ENCODE results near the gene SMO. TPM values are rescaled to one million over a fixed set of nuclear protein-coding genes. Genes with fewer than 3 reads are reported as not detected.

The SMO gene
- total and polyA plus RNA-seq, 8 donors, result 2.6 to 13.4 (median 4.3) TPM

DNA sequence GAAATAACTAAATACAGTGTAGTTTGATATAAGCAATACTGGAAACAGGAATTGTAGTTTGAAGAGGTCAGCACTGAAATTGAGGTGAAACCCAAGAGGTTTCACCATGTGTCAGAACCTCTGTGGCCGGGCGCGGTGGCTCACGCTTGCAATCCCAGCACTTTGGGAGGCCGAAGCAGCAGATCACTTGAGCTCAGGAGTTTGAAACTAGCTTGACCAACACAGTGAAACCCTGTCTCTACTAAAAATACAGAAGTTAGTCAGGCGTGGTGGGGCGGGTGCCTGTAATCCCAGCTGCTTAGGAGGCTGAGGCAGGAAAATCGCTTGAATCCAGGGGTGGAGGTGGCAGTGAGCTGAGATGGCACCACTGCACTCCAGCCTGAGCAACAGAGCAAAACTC, 50.1 kb downstream of the SMO start:
- H3K9me3 ChIP-seq, result no peaks in the 10 kb centered on the region
- intact Hi-C loops (cut with DNase I), result no loop called here
- no peak overlapping the region for H3K27ac ChIP-seq
- H3K4me3 ChIP-seq, result no peak overlapping the region
- WGBS, 2 donors, result 95 to 99% methylated on average over 8 of the region's 8 CpGs
- ATAC-seq, result no peak
- TF ChIP-seq, protein P1, sequence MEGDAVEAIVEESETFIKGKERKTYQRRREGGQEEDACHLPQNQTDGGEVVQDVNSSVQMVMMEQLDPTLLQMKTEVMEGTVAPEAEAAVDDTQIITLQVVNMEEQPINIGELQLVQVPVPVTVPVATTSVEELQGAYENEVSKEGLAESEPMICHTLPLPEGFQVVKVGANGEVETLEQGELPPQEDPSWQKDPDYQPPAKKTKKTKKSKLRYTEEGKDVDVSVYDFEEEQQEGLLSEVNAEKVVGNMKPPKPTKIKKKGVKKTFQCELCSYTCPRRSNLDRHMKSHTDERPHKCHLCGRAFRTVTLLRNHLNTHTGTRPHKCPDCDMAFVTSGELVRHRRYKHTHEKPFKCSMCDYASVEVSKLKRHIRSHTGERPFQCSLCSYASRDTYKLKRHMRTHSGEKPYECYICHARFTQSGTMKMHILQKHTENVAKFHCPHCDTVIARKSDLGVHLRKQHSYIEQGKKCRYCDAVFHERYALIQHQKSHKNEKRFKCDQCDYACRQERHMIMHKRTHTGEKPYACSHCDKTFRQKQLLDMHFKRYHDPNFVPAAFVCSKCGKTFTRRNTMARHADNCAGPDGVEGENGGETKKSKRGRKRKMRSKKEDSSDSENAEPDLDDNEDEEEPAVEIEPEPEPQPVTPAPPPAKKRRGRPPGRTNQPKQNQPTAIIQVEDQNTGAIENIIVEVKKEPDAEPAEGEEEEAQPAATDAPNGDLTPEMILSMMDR (IDR thresholded peaks at IDR 0.05), result no peak
- H3K36me3 ChIP-seq, result no peaks in the 10 kb centered on the region
- DNase-seq, result no peak
- FAIRE-seq, result no peak
- no peaks in the 10 kb centered on the region for H3K27me3 ChIP-seq
- no peaks in the 10 kb centered on the region for H3K4me1 ChIP-seq

DNA sequence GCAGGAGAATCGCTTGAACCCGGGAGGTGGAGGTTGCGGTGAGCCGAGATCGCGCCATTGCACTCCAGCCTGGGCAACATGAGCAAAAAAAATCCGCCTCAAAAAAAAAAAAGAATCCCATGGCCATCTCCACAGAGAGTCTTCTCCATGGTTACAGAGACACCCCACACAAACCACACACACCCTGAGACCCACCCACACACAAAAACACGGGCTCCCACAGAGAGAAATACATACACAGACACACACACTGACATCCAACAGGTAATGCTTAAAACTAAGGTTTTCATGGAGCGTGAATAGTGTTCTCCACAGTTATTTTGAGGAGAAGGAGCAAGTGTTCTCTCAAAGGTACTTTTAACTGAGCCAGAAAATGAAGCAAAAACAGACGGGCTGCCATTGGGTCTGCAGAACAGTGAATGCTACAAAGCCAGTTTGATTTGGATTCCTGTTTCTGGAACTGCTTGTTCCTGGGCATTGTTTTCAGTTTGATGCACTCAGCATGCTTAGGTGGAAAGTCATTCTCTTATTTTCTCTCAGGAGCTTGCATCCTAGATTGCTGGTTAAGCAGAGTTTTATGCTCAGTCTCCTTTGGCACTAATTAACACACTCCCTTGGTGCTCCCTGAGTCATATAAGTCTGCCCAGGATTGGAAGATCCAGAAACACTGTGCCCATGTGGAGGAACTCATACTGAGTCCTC, 51.8 kb downstream of the SMO start:
- Histone ChIP-seq H3K4me1 (no peaks in the 10 kb centered on the region), H3K9me3 (no peaks in the 10 kb centered on the region), H3K27me3 (no peaks in the 10 kb centered on the region), H3K4me3 (no peak overlapping the region), H3K36me3 (no peaks in the 10 kb centered on the region), H3K27ac (no peak overlapping the region)
- intact Hi-C loops (cut with DNase I), result no loop called here
- no peak for ATAC-seq
- no peak for DNase-seq
- 91 to 92% methylated on average over 10 of the region's 10 CpGs for WGBS, 2 donors
- TF ChIP-seq, protein P1 (IDR thresholded peaks at IDR 0.05), result no peak
- FAIRE-seq, result no peak

DNA sequence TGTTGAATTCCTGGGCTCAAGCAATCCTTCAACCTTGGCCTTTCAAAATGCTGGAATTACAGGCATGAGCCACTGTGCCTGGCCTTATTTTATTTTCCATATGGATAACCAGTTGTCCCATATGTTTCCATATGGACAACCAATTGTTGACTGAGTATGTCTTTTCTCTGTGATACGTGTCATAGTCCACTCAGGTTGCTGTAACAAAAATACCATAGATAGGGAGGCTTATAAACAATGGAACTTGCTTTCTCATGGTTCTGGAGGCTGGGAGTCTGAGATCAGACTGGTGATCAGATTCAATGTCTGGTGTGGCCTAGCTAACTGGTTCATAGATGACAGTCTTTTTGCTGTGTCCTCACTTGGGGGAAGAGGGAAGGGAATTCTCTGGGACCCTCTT, 55.8 kb downstream of the SMO start:
- Histone ChIP-seq H3K4me3 (no peak overlapping the region), H3K27ac (no peak overlapping the region), H3K4me1 (no peaks in the 10 kb centered on the region), H3K36me3 (no peaks in the 10 kb centered on the region), H3K27me3 (no peaks in the 10 kb centered on the region), H3K9me3 (no peaks in the 10 kb centered on the region)
- TF ChIP-seq, protein P1 (IDR thresholded peaks at IDR 0.05), result no peak
- WGBS, 2 donors, result 96 to 100% methylated on average over 1 of the region's 1 CpG
- intact Hi-C loops (cut with DNase I), result no loop called here
- DNase-seq, result no peak
- no peak for ATAC-seq
- FAIRE-seq, result no peak

DNA sequence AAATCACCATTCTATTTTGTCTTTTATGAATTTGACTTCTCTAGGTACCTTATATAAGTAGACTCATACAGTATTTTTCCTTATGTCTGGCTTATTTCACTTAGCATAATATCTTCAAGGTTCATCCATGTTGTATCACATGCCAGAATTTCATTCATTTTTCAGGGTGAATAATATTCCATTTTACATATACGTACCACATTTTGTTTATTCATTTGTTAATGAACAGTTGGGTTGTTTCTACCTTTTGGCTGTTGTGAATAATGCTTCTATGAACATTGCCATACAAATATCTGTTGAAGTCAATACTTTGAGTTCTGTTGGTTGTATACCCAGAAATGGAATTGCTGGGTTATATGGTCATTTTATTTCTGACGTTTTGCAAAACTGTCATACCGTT, 57.1 kb downstream of the SMO start:
- no peak for FAIRE-seq
- TF ChIP-seq, protein P1 (IDR thresholded peaks at IDR 0.05), result no peak
- no peak overlapping the region for H3K27ac ChIP-seq
- no peaks in the 10 kb centered on the region for H3K36me3 ChIP-seq
- DNase-seq, result no peak
- H3K9me3 ChIP-seq, result no peaks in the 10 kb centered on the region
- ATAC-seq, result no peak
- no peak overlapping the region for H3K4me3 ChIP-seq
- H3K27me3 ChIP-seq, result no peaks in the 10 kb centered on the region
- no peaks in the 10 kb centered on the region for H3K4me1 ChIP-seq
- intact Hi-C loops (cut with DNase I), result no loop called here
- WGBS, 2 donors, result 87 to 99% methylated on average over 3 of the region's 3 CpGs

DNA sequence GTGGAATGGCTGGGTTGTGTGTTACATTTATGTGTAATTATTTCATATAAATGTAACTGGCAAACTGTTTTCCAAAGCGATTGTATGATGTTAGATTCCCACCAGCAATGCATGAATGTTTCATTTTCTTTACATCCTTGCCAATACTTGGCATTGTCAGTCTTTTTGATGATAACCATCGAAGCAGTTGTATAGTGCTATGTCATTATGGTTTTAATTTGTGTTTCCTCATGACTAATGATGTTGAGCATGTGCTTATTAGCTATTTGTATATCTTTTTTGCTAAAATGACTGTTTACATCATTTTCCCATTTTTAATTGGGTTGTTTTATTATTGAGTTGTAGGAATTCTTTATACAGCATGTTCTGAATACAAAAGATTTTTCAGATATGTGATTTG, 58.7 kb downstream of the SMO start:
- intact Hi-C loops (cut with DNase I), result no loop called here
- Histone ChIP-seq H3K4me1 (no peaks in the 10 kb centered on the region), H3K36me3 (no peaks in the 10 kb centered on the region), H3K9me3 (no peaks in the 10 kb centered on the region), H3K27ac (no peak overlapping the region), H3K4me3 (no peak overlapping the region), H3K27me3 (no peaks in the 10 kb centered on the region)
- FAIRE-seq (no peak), ATAC-seq (no peak), DNase-seq (no peak)
- TF ChIP-seq, protein P1 (IDR thresholded peaks at IDR 0.05), result no peak
- 66 to 68% methylated on average over 2 of the region's 2 CpGs for WGBS, 2 donors

Measured in pancreas (tissue), 10 donors.